Prostate gland (tissue), 2 donors: ENCODE measurements around the gene VPS37B. TPM values are rescaled to one million over a fixed set of nuclear protein-coding genes. Genes with fewer than 3 reads are reported as not detected.
A peak's percentile ranks its signal among the peaks of the same experiment; 100 is the strongest.

ENCODE experiments used
- DNase-seq: peaks from one replicate; pipeline ENCODE4 v3.0.0-alpha.2; 2019; ENCODE audit warnings: low spot score
- H3K27ac ChIP-seq, 2 donors: fragments of 200-600 bp; sonication (generic); 2 replicates each; pipeline ENCODE4 v1.5.1; 2017 to 2019
- H3K27me3 ChIP-seq: fragments of 200-600 bp; sonication (generic); replicated peaks from 2 replicates; pipeline ENCODE4 v1.5.1; 2019; ENCODE audit not compliant: insufficient read depth
- H3K36me3 ChIP-seq, 2 donors: fragments of 200-600 bp; sonication (generic); 1 replicate in 1 of 2; 2 replicates in 1 of 2; pipeline versions ENCODE4 v1.5.1 to v1.8.1; 2017 to 2019
- H3K4me1 ChIP-seq: fragments of 200-600 bp; sonication (generic); replicated peaks from 2 replicates; pipeline ENCODE4 v1.5.1; 2019
- H3K4me3 ChIP-seq, 2 donors: fragments of 200-600 bp; sonication (generic); 2 replicates each; pipeline ENCODE4 v1.5.1; 2017 to 2019
- H3K9me3 ChIP-seq: fragments of 200-600 bp; sonication (generic); 2 replicates; pipeline ENCODE4 v1.5.1; 2017
- CTCF ChIP-seq, 4 experiments: fragments of 200-600 bp in 2 of 4; fragments of 450-650 bp in 2 of 4; sonication (generic) in 2 of 4; IDR thresholded peaks; 1 replicate in 3 of 4; 2 replicates in 1 of 4; pipeline ENCODE4 v1.5.1; 2016 to 2019; ENCODE audit warnings: antibody characterized with exemption in 4 of 4, mild to moderate bottlenecking in 2 of 4, moderate library complexity in 2 of 4
- POLR2A ChIP-seq: fragments of 450-650 bp; IDR thresholded peaks from one replicate; pipeline ENCODE4 v1.6.1; 2016; ENCODE audit warnings: antibody characterized with exemption, mild to moderate bottlenecking
- POLR2AphosphoS5 ChIP-seq: sonication (generic); formaldehyde crosslinking; IDR thresholded peaks from one replicate; pipeline ENCODE4 v1.6.1; 2017; ENCODE audit warnings: antibody characterized with exemption
- WGBS: methylation state at CpG from one replicate; pipeline ENCODE4 v1.1.5; 2018; 5-methylcytosine and 5-hydroxymethylcytosine counted together
- intact Hi-C: fragments of 100-400 bp; cut with DNase I; formaldehyde crosslinking; loops from one replicate; pipeline ENCODE4 v1.14.2; 2022
- total RNA-seq, 2 donors: library from RNA; depleted of rRNA; stranded (reverse); fragments of >200 nt; gene quantifications; one replicate each; pipeline ENCODE4 v1.1.0, GENCODE V29; 2016

VPS37B gene
- total RNA-seq, 2 donors from 2014 or later: 37.6 to 67.7 TPM

GRCh38 chr12:122830517-122831214 lies 65.3 kb downstream of the VPS37B start:
- no peaks in the 10 kb centered on the region for H3K9me3 ChIP-seq
- no peak overlapping the region for H3K27ac ChIP-seq
- no peaks in the 10 kb centered on the region for H3K27me3 ChIP-seq
- no peak overlapping the region for H3K4me3 ChIP-seq
- DNase-seq: no peak
- TF ChIP-seq POLR2A (no peak), POLR2AphosphoS5 (no peak), CTCF (IDR thresholded peaks at IDR 0.05) (no peak)
- no peaks in the 10 kb centered on the region for H3K36me3 ChIP-seq
- intact Hi-C loops: no loop called here
- no peaks in the 10 kb centered on the region for H3K4me1 ChIP-seq
- 73% methylated on average over 7 of the region's 7 CpGs for WGBS

- intact Hi-C loops: no loop called here
- 33% methylated on average over 5 of the region's 5 CpGs for WGBS
- Histone ChIP-seq H3K27ac (no peak overlapping the region), H3K27me3 (no peaks in the 10 kb centered on the region), H3K36me3 (no peaks in the 10 kb centered on the region), H3K9me3 (no peaks in the 10 kb centered on the region), H3K4me1 (no peaks in the 10 kb centered on the region), H3K4me3 (no peak overlapping the region)
- no peak for DNase-seq
- TF ChIP-seq CTCF (IDR thresholded peaks at IDR 0.05) (no peak), POLR2AphosphoS5 (no peak), POLR2A (no peak)
These were observed 68.7 kb downstream of the VPS37B start for GRCh38 chr12:122827258-122827657.

- Histone ChIP-seq H3K4me1 (no peaks in the 10 kb centered on the region), H3K27ac (no peak overlapping the region), H3K4me3 (peak overlapping the region; percentile 2 to 6), H3K27me3 (no peaks in the 10 kb centered on the region), H3K9me3 (no peaks in the 10 kb centered on the region), H3K36me3 (no peaks in the 10 kb centered on the region)
- TF ChIP-seq POLR2A: no peak
- TF ChIP-seq POLR2AphosphoS5: no peak
- TF ChIP-seq CTCF (IDR thresholded peaks at IDR 0.05): no peak
- 14% methylated on average over 22 of the region's 22 CpGs for WGBS
- no peak for DNase-seq
- intact Hi-C loops: no loop called here
These were observed 69.9 kb downstream of the VPS37B start for GRCh38 chr12:122825773-122826724.

- intact Hi-C loops: no loop called here
- TF ChIP-seq CTCF (IDR thresholded peaks at IDR 0.05) (no peak), POLR2AphosphoS5 (no peak), POLR2A (no peak)
- no peaks in the 10 kb centered on the region for H3K4me1 ChIP-seq
- WGBS: 71% methylated on average over 11 of the region's 11 CpGs
- H3K27me3 ChIP-seq: no peaks in the 10 kb centered on the region
- no peak for DNase-seq
- no peaks in the 10 kb centered on the region for H3K36me3 ChIP-seq
- H3K27ac ChIP-seq: no peak overlapping the region
- no peaks in the 10 kb centered on the region for H3K9me3 ChIP-seq
- no peak overlapping the region for H3K4me3 ChIP-seq
These were observed 72.5 kb downstream of the VPS37B start for GRCh38 chr12:122823429-122823828.
